ENCODE measurements around the gene SF3B6.

GRCh38 chr2:24051833-24052232 is 24.3 kb downstream of the SF3B6 start:
- no peak for TF ChIP-seq POLR2A (IDR thresholded peaks at IDR 0.05; ENCODE audit: low read depth)
- TF ChIP-seq, protein P1, sequence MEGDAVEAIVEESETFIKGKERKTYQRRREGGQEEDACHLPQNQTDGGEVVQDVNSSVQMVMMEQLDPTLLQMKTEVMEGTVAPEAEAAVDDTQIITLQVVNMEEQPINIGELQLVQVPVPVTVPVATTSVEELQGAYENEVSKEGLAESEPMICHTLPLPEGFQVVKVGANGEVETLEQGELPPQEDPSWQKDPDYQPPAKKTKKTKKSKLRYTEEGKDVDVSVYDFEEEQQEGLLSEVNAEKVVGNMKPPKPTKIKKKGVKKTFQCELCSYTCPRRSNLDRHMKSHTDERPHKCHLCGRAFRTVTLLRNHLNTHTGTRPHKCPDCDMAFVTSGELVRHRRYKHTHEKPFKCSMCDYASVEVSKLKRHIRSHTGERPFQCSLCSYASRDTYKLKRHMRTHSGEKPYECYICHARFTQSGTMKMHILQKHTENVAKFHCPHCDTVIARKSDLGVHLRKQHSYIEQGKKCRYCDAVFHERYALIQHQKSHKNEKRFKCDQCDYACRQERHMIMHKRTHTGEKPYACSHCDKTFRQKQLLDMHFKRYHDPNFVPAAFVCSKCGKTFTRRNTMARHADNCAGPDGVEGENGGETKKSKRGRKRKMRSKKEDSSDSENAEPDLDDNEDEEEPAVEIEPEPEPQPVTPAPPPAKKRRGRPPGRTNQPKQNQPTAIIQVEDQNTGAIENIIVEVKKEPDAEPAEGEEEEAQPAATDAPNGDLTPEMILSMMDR (IDR thresholded peaks at IDR 0.05), result no peak
